GM12878 (cell line): Measurements from ENCODE around the gene RERE. TPM values are rescaled to one million over a fixed set of nuclear protein-coding genes. Genes with fewer than 3 reads are reported as not detected.

Source experiments
- ATAC-seq: fragments of 200-7000 bp; cut with Tn5 transposase; 3 replicates; pipeline ENCODE4 v1.9.1; 2020; ENCODE audit warnings: mild to moderate bottlenecking, moderate library complexity
- BruUV-seq: library from RNA; stranded (reverse); fragments of 400-500 nt; replicated peaks from 2 replicates; lab custom pipeline; 2021; lab: Mats Ljungman, UMichigan
- CTCF ChIA-PET: fragments of 300-600 bp; sonication (Branson Sonifier 250); formaldehyde crosslinking; extraction: SDS; loops from one replicate; lab custom pipeline; 2021; ENCODE audit warnings: inconsistent platforms; lab: Yijun Ruan, JAX
- POLR2A ChIA-PET: fragments of 350-600 bp; formaldehyde crosslinking; extraction: SDS; loops from one replicate; lab custom pipeline; 2021; ENCODE audit warnings: inconsistent platforms; lab: Charles Lee
- RAD21 ChIA-PET: fragments of 300-600 bp; sonication (Branson Sonifier 250); formaldehyde crosslinking; loops from one replicate; lab custom pipeline; 2023; ENCODE audit warnings: antibody characterized with exemption; ENCODE audit not compliant: unreplicated experiment; lab: Charles Lee
- SMC1A ChIA-PET: fragments of 300-600 bp; sonication (Branson Sonifier 250); formaldehyde crosslinking; loops from one replicate; lab custom pipeline; 2023; ENCODE audit not compliant: unreplicated experiment, uncharacterized antibody; lab: Charles Lee
- DNase-seq: peaks from one replicate; pipeline ENCODE4 v3.0.0-alpha.2; 2011; ENCODE audit warnings: low read depth, low spot score
- FAIRE-seq: peaks from 3 replicates; lab custom pipeline; 2011; peaks lifted over from hg19 to GRCh38; lab: Jason Lieb, UNC
- H2AFZ ChIP-seq: 2 replicates; pipeline ENCODE4 v1.6.0; 2011; ENCODE audit warnings: low read depth, low read length, control low read depth; ENCODE audit not compliant: control insufficient read depth
- H3K27ac ChIP-seq: 2 replicates; pipeline ENCODE4 v1.5.1; 2011; ENCODE audit warnings: control low read depth; ENCODE audit not compliant: control insufficient read depth, insufficient read depth
- H3K27me3 ChIP-seq, 2 experiments: replicated peaks in 1 of 2; 2 replicates each; pipeline versions ENCODE4 v1.6.0 to v1.6.1; 2011; ENCODE audit warnings: low read length in 1 of 2; ENCODE audit not compliant: control insufficient read depth in 2 of 2, insufficient read depth in 2 of 2
- H3K36me3 ChIP-seq, 2 experiments: 2 replicates each; pipeline ENCODE4 v1.5.1; 2011; ENCODE audit warnings: low read length in 1 of 2; ENCODE audit not compliant: control insufficient read depth in 2 of 2, insufficient read depth in 2 of 2
- H3K4me1 ChIP-seq: 2 replicates; pipeline ENCODE4 v1.6.1; 2011; ENCODE audit warnings: mild to moderate bottlenecking, low read length, moderate library complexity, mixed read lengths; ENCODE audit not compliant: control insufficient read depth, insufficient read depth
- H3K4me2 ChIP-seq: 2 replicates; pipeline ENCODE4 v1.6.0; 2011; ENCODE audit warnings: control low read depth; ENCODE audit not compliant: control insufficient read depth, insufficient read depth
- H3K4me3 ChIP-seq: fragments of 200-600 bp; sonication (generic); 2 replicates; pipeline ENCODE4 v1.5.1; 2016
- H3K79me2 ChIP-seq: 2 replicates; pipeline ENCODE4 v1.6.0; 2011; ENCODE audit warnings: low read length; ENCODE audit not compliant: control insufficient read depth, insufficient read depth
- H3K9ac ChIP-seq: 2 replicates; pipeline ENCODE4 v1.8.0; 2011; ENCODE audit warnings: low read length, control low read depth, mixed read lengths; ENCODE audit not compliant: control insufficient read depth, insufficient read depth
- H3K9me3 ChIP-seq: replicated peaks from 3 replicates; pipeline ENCODE4 v1.5.1; 2011; ENCODE audit warnings: mild to moderate bottlenecking, low read length; ENCODE audit not compliant: control insufficient read depth, insufficient read depth
- H4K20me1 ChIP-seq: 2 replicates; pipeline ENCODE4 v1.6.0; 2011; ENCODE audit not compliant: control insufficient read depth, insufficient read depth
- BRCA1 ChIP-seq: IDR thresholded peaks from 2 replicates; pipeline ENCODE4 v1.6.1; 2011; ENCODE audit warnings: low read depth, low read length, improper control_type of control experiment
- CREM ChIP-seq: IDR thresholded peaks from 2 replicates; pipeline ENCODE4 v1.6.1; 2014; ENCODE audit warnings: antibody characterized with exemption, low read depth
- IKZF2 ChIP-seq, 2 experiments: fragments of 450-650 bp; IDR thresholded peaks; 2 replicates each; pipeline ENCODE4 v1.6.1; 2017; ENCODE audit warnings: mild to moderate bottlenecking in 2 of 2, moderate library complexity in 2 of 2
- KAT2A ChIP-seq: conservative IDR thresholded peaks from 2 replicates; pipeline ENCODE4 v1.6.1; 2011; ENCODE audit warnings: low read depth, low read length; ENCODE audit not compliant: control insufficient read depth
- NBN ChIP-seq: fragments of 450-650 bp; IDR thresholded peaks from 2 replicates; pipeline ENCODE4 v1.6.1; 2016
- NFIC ChIP-seq: IDR thresholded peaks from 2 replicates; pipeline ENCODE4 v1.6.1; 2012; ENCODE audit warnings: low read depth, mild to moderate bottlenecking, inconsistent platforms, low read length, moderate library complexity
- SMC3 ChIP-seq: IDR thresholded peaks from 2 replicates; pipeline ENCODE4 v1.6.1; 2011; ENCODE audit warnings: low read length, improper control_type of control experiment, borderline replicate concordance
- SPI1 ChIP-seq: IDR thresholded peaks from 2 replicates; pipeline ENCODE4 v1.6.1; 2011; ENCODE audit warnings: low read depth, mild to moderate bottlenecking, low read length, moderate library complexity, borderline replicate concordance; ENCODE audit not compliant: insufficient read depth
- WGBS: methylation state at CpG from one replicate; pipeline ENCODE4 v1.1.6; 2016; ENCODE audit warnings: low lambda C conversion rate; ENCODE audit not compliant: insufficient replicate concordance, insufficient coverage; ENCODE audit errors: missing lambda C conversion rate; 5-methylcytosine and 5-hydroxymethylcytosine counted together
- in situ Hi-C: fragments of 300-500 bp; cut with MboI; formaldehyde crosslinking; loops from 9 replicates; pipeline ENCODE4 v1.14.3; 2018; ENCODE audit warnings: mixed read lengths
- intact Hi-C: fragments of 100-400 bp; cut with micrococcal nuclease; formaldehyde crosslinking; loops from one replicate; pipeline ENCODE4 v1.14.2; 2022; ENCODE audit not compliant: unreplicated experiment
- polyA plus RNA-seq, 11 experiments: library from polyadenylated mRNA; depleted of rRNA in 4 of 11; unstranded in 6 of 11; stranded (reverse) in 5 of 11; fragments of >200 nt; fragmentation: Nextera tagmentation in 4 of 11; fragmentation: Illumina TruSeq in 1 of 11; extraction: Ambion mirVana in 4 of 11; extraction: Trizol in 1 of 11; gene quantifications; 1 replicate in 1 of 11; 2 replicates in 10 of 11; pipeline versions ENCODE4 v1.2.1 to v1.2.3, GENCODE V29; 2011 to 2016; ENCODE audit warnings: inconsistent platforms in 2 of 11, missing spikeins in 2 of 11, low read depth in 1 of 11
- total RNA-seq, 4 experiments: library from RNA; depleted of rRNA in 3 of 4; stranded (reverse); fragments of >200 nt in 3 of 4; fragmentation: Illumina TruSeq in 1 of 4; extraction: Trizol in 1 of 4; gene quantifications; 2 replicates each; pipeline versions ENCODE4 v1.2.1 to v1.2.3, GENCODE V29; 2013 to 2021
- TF ChIP-seq, protein P1 (sequence below): IDR thresholded peaks from 2 replicates; pipeline ENCODE4 v1.6.1; 2012; ENCODE audit warnings: improper control_type of control experiment, low read depth, low read length; ENCODE audit not compliant: insufficient replicate concordance
- TF ChIP-seq, protein P2 (sequence below): fragments of 450-650 bp; IDR thresholded peaks from 2 replicates; pipeline ENCODE4 v1.6.1; 2017; ENCODE audit warnings: mild to moderate bottlenecking, low read depth, inconsistent platforms; ENCODE audit not compliant: poor library complexity, severe bottlenecking
- TF ChIP-seq, protein P3 (sequence below): fragments of 450-650 bp; IDR thresholded peaks from 2 replicates; pipeline ENCODE4 v1.6.1; 2017; ENCODE audit warnings: low read depth, mild to moderate bottlenecking, moderate library complexity

Gene RERE
- total and polyA plus RNA-seq, 10 of the 15 experiments (the other 5 are each of a cell fraction or from before 2014, with no cell fraction given), result 5.2 to 60.5 (median 20.2) TPM

GRCh38 chr1:8425150-8425780, 392.2 kb downstream of the RERE start (continued):
- TF ChIP-seq, protein P1, sequence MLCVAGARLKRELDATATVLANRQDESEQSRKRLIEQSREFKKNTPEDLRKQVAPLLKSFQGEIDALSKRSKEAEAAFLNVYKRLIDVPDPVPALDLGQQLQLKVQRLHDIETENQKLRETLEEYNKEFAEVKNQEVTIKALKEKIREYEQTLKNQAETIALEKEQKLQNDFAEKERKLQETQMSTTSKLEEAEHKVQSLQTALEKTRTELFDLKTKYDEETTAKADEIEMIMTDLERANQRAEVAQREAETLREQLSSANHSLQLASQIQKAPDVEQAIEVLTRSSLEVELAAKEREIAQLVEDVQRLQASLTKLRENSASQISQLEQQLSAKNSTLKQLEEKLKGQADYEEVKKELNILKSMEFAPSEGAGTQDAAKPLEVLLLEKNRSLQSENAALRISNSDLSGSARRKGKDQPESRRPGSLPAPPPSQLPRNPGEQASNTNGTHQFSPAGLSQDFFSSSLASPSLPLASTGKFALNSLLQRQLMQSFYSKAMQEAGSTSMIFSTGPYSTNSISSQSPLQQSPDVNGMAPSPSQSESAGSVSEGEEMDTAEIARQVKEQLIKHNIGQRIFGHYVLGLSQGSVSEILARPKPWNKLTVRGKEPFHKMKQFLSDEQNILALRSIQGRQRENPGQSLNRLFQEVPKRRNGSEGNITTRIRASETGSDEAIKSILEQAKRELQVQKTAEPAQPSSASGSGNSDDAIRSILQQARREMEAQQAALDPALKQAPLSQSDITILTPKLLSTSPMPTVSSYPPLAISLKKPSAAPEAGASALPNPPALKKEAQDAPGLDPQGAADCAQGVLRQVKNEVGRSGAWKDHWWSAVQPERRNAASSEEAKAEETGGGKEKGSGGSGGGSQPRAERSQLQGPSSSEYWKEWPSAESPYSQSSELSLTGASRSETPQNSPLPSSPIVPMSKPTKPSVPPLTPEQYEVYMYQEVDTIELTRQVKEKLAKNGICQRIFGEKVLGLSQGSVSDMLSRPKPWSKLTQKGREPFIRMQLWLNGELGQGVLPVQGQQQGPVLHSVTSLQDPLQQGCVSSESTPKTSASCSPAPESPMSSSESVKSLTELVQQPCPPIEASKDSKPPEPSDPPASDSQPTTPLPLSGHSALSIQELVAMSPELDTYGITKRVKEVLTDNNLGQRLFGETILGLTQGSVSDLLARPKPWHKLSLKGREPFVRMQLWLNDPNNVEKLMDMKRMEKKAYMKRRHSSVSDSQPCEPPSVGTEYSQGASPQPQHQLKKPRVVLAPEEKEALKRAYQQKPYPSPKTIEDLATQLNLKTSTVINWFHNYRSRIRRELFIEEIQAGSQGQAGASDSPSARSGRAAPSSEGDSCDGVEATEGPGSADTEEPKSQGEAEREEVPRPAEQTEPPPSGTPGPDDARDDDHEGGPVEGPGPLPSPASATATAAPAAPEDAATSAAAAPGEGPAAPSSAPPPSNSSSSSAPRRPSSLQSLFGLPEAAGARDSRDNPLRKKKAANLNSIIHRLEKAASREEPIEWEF, result no peak
- TF ChIP-seq SMC3, result no peak

- H3K27me3 ChIP-seq, result no peaks in the 10 kb centered on the region
- intact Hi-C loops, result loop anchor here (10.0 kb wide), 1 partner anchor 100 kb away; no protein-coding TSS in a partner anchor
- ATAC-seq (peak; percentile 18), FAIRE-seq (no peak), DNase-seq (no peak)
- no peaks in the 10 kb centered on the region for H3K9me3 ChIP-seq
- SMC1A ChIA-PET, result interaction anchor here (0.9 to 1.8 kb wide), 5 partner anchors 15 to 109 kb away, joined by 3 to 8 read pairs (median 5); no protein-coding TSS in a partner anchor
- peaks cover 18% of the 10 kb centered on the region for H3K79me2 ChIP-seq
- H4K20me1 ChIP-seq, result 0 out of 2 replicates have a peak, but pooled peaks cover 3% of the 10 kb centered on the region
- peak overlapping the region; percentile 57 for H3K27ac ChIP-seq
- peak overlapping the region; percentile 97 for H3K4me2 ChIP-seq
- WGBS, result 62% methylated on average over 9 of the region's 9 CpGs
- peak overlapping the region; percentile 37 for H2AFZ ChIP-seq
- POLR2A ChIA-PET, result interaction anchor here (0.5 to 1.0 kb wide), 3 partner anchors 15 to 1809 kb away, joined by 3 to 5 read pairs (median 4); no protein-coding TSS in a partner anchor
- RAD21 ChIA-PET, result interaction anchor here (1.7 kb wide), 1 partner anchor 49 kb away, joined by 6 read pairs; no protein-coding TSS in a partner anchor
- no peak overlapping the region; the same call in 1 of the 2 replicates for H3K9ac ChIP-seq
- H3K36me3 ChIP-seq, result peaks cover 0 to 9% of the 10 kb centered on the region in 2 experiments; a peak in 2 of 4 replicates
- in situ Hi-C loops, result no loop called here
- no TSS peak for BruUV-seq
- CTCF ChIA-PET, result interaction anchor here (0.9 to 1.8 kb wide), 5 partner anchors 10 to 146 kb away, joined by 3 to 6 read pairs (median 4); no protein-coding TSS in a partner anchor
- H3K4me3 ChIP-seq, result peak overlapping the region; percentile 58
- H3K4me1 ChIP-seq, result peaks cover 41% of the 10 kb centered on the region
- TF ChIP-seq NFIC, result peak; percentile 41; the same call in 1 of the 2 replicates
- TF ChIP-seq NBN, result no peak
- TF ChIP-seq, protein P2, sequence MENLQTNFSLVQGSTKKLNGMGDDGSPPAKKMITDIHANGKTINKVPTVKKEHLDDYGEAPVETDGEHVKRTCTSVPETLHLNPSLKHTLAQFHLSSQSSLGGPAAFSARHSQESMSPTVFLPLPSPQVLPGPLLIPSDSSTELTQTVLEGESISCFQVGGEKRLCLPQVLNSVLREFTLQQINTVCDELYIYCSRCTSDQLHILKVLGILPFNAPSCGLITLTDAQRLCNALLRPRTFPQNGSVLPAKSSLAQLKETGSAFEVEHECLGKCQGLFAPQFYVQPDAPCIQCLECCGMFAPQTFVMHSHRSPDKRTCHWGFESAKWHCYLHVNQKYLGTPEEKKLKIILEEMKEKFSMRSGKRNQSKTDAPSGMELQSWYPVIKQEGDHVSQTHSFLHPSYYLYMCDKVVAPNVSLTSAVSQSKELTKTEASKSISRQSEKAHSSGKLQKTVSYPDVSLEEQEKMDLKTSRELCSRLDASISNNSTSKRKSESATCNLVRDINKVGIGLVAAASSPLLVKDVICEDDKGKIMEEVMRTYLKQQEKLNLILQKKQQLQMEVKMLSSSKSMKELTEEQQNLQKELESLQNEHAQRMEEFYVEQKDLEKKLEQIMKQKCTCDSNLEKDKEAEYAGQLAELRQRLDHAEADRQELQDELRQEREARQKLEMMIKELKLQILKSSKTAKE, result peak; percentile 13
- no peak for TF ChIP-seq BRCA1
- TF ChIP-seq KAT2A, result no peak
- TF ChIP-seq, protein P3, sequence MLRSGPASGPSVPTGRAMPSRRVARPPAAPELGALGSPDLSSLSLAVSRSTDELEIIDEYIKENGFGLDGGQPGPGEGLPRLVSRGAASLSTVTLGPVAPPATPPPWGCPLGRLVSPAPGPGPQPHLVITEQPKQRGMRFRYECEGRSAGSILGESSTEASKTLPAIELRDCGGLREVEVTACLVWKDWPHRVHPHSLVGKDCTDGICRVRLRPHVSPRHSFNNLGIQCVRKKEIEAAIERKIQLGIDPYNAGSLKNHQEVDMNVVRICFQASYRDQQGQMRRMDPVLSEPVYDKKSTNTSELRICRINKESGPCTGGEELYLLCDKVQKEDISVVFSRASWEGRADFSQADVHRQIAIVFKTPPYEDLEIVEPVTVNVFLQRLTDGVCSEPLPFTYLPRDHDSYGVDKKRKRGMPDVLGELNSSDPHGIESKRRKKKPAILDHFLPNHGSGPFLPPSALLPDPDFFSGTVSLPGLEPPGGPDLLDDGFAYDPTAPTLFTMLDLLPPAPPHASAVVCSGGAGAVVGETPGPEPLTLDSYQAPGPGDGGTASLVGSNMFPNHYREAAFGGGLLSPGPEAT, result 0 out of 2 replicates have a peak, but pooled peaks have one; percentile 14
- peak in 1 of 2 experiments; percentile 22; a peak in 1 of 4 replicates for TF ChIP-seq IKZF2 (IDR thresholded peaks at IDR 0.05)
- peak; percentile 47; the same call in 1 of the 2 replicates for TF ChIP-seq SPI1
- TF ChIP-seq CREM, result peak; percentile 5; the same call in 1 of the 2 replicates
These were observed 392.8 kb downstream of the RERE start for GRCh38 chr1:8424539-8425116.
